ENCODE results near the gene ZBTB16.

The ZBTB16 gene

DNA sequence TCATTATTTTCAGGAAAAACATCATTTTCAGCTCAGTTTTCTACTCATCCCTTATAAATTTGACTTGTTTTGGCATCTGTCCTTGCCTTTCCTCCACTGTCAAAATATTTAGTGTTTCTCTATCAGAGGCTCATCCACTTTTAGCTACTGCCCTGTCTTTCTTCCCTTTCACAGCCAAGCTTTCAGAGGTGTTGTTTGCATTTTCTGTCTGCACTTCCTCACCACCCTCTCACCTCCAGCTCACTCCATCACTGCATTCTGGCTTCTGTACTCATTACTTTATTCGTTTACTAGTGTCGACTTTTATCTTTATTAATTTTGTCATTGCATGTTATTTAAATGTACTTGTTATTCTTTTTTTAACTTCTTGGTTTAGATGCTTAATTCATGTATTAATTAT is 210.0 kb downstream of the ZBTB16 start:
- TF ChIP-seq ZNF571 (tag by site-specific recombination; IDR thresholded peaks at IDR 0.05) = no peak
- TF ChIP-seq, protein P1, sequence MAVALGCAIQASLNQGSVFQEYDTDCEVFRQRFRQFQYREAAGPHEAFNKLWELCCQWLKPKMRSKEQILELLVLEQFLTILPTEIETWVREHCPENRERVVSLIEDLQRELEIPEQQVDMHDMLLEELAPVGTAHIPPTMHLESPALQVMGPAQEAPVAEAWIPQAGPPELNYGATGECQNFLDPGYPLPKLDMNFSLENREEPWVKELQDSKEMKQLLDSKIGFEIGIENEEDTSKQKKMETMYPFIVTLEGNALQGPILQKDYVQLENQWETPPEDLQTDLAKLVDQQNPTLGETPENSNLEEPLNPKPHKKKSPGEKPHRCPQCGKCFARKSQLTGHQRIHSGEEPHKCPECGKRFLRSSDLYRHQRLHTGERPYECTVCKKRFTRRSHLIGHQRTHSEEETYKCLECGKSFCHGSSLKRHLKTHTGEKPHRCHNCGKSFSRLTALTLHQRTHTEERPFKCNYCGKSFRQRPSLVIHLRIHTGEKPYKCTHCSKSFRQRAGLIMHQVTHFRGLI (tag by site-specific recombination; IDR thresholded peaks at IDR 0.05) = no peak
- TF ChIP-seq, protein P2, sequence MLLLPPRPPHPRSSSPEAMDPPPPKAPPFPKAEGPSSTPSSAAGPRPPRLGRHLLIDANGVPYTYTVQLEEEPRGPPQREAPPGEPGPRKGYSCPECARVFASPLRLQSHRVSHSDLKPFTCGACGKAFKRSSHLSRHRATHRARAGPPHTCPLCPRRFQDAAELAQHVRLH (tag by site-specific recombination; IDR thresholded peaks at IDR 0.05) = no peak
- no peak for TF ChIP-seq ZNF623 (tag by site-specific recombination; IDR thresholded peaks at IDR 0.05)
- TF ChIP-seq EGR2 (tag by site-specific recombination; IDR thresholded peaks at IDR 0.05; ENCODE audit: low read depth) = no peak
- TF ChIP-seq MYNN (tag by site-specific recombination; IDR thresholded peaks at IDR 0.05; ENCODE audit: borderline replicate concordance) = no peak
- ChIA-PET POLR2A (no interaction called here), CTCF (interaction anchor here (0.5 to 1.9 kb wide), 6 partner anchors 10 to 687 kb away, joined by 3 to 8 read pairs (median 4); no protein-coding TSS in a partner anchor)
- H3K4me3 ChIP-seq (ENCODE audit: low read depth, low read length) = no peak overlapping the region
- no peaks in the 10 kb centered on the region for H3K36me3 ChIP-seq (ENCODE audit: control insufficient read depth in 2 of 2, insufficient read depth in 1 of 2, low read length in 2 of 2)
- H3K27ac ChIP-seq (ENCODE audit: extremely low read depth, low read depth, low read length) = no peak overlapping the region
- no peaks in the 10 kb centered on the region for H3K9me3 ChIP-seq (ENCODE audit: control insufficient read depth, insufficient read depth, low read depth, low read length)
- H3K4me1 ChIP-seq (ENCODE audit: control insufficient read depth, insufficient read depth, low read length) = no peaks in the 10 kb centered on the region

DNA sequence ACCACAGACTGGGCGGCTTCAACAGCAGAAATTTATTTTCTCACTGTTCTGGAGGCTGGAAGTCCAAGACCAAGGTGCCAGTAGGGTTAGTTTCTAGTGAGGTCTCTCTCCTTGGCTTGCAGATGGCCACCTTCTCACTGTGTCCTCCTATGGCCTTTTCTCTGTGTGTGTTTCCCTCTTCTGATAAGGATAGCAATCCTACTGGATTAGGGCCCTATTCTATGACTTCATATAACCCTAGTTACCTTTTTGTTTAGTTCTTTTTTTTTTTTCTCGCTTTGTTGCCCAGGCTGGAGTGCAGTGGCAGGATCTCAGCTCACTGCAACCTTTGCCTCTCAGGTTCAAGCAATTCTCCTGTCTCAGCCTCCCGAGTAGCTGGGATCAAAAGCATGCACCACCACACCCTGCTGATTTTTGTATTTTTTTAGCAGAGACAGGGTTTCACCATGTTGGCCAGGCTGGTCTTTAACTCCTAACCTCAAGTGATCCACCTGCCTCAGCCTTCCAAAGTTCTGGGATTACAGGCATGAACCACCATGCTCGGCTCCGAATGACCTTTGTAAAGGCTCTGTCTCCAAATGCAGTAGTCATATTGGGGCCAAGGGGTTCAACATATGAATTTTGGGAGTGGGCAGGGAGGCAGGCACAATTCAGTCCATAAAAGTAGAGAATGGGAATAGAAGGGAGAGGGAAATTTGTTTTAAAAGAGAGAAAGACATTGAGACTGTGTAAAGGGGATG is 211.2 kb downstream of the ZBTB16 start:
- POLR2A ChIA-PET = no interaction called here
- CTCF ChIA-PET = no interaction called here
- Histone ChIP-seq H3K36me3 (ENCODE audit: control insufficient read depth in 2 of 2, insufficient read depth in 1 of 2, low read length in 2 of 2) (no peaks in the 10 kb centered on the region), H3K4me3 (ENCODE audit: low read depth, low read length) (no peak overlapping the region), H3K9me3 (ENCODE audit: control insufficient read depth, insufficient read depth, low read depth, low read length) (no peaks in the 10 kb centered on the region), H3K4me1 (ENCODE audit: control insufficient read depth, insufficient read depth, low read length) (no peaks in the 10 kb centered on the region), H3K27ac (ENCODE audit: extremely low read depth, low read depth, low read length) (no peak overlapping the region)
- TF ChIP-seq ZNF548 (tag by site-specific recombination; IDR thresholded peaks at IDR 0.05) (peak; percentile 88), ZNF404 (tag by site-specific recombination; IDR thresholded peaks at IDR 0.05) (no peak)

DNA sequence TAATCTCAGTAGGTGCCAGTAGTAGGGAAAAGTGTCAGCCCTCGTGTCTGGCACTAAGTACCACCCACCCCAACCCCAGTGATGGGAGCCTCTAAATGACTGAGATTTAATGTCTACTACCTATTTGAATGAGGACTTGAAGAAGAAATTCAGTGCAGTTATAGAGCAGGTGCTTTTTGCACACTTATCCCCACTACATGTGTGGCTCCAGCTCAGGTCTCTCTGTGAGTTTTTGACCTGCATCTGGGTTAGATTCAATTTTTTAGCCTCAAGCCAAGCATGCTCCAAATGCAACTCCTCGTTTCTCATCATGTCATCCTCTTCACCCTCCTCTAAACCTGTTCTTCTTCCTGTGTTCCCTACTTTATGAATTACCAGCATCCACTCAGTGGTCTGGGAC is 211.8 kb downstream of the ZBTB16 start:
- ChIA-PET CTCF (interaction anchor here (0.6 to 1.1 kb wide), 2 partner anchors 10 to 259 kb away, joined by 3 to 4 read pairs; no protein-coding TSS in a partner anchor), POLR2A (no interaction called here)
- TF ChIP-seq ZNF843 (tag by site-specific recombination; IDR thresholded peaks at IDR 0.05) = no peak
- no peak for TF ChIP-seq GLIS2 (tag by site-specific recombination; IDR thresholded peaks at IDR 0.05)
- no peak for TF ChIP-seq ZNF214 (tag by site-specific recombination; IDR thresholded peaks at IDR 0.05; ENCODE audit: borderline replicate concordance)
- no peak for TF ChIP-seq ZNF121 (tag by site-specific recombination; IDR thresholded peaks at IDR 0.05)
- no peak for TF ChIP-seq ZNF707 (tag by site-specific recombination; IDR thresholded peaks at IDR 0.05)
- no peak for TF ChIP-seq ZNF248 (tag by site-specific recombination; IDR thresholded peaks at IDR 0.05)
- TF ChIP-seq ZNF175 (tag by site-specific recombination; IDR thresholded peaks at IDR 0.05) = no peak
- TF ChIP-seq, protein P1 (tag by site-specific recombination; IDR thresholded peaks at IDR 0.05) = no peak
- TF ChIP-seq, protein P3, sequence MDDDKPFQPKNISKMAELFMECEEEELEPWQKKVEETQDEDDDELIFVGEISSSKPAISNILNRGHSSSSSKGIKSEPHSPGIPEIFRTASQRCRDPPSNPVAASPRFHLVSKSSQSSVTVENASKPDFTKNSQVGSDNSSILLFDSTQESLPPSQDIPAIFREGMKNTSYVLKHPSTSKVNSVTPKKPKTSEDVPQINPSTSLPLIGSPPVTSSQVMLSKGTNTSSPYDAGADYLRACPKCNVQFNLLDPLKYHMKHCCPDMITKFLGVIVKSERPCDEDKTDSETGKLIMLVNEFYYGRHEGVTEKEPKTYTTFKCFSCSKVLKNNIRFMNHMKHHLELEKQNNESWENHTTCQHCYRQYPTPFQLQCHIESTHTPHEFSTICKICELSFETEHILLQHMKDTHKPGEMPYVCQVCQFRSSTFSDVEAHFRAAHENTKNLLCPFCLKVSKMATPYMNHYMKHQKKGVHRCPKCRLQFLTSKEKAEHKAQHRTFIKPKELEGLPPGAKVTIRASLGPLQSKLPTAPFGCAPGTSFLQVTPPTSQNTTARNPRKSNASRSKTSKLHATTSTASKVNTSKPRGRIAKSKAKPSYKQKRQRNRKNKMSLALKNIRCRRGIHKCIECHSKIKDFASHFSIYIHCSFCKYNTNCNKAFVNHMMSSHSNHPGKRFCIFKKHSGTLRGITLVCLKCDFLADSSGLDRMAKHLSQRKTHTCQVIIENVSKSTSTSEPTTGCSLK (tag by site-specific recombination; IDR thresholded peaks at IDR 0.05) = no peak
- TF ChIP-seq ZNF157 (tag by site-specific recombination; IDR thresholded peaks at IDR 0.05) = no peak
- TF ChIP-seq TCF7L2 (IDR thresholded peaks at IDR 0.05; ENCODE audit: borderline replicate concordance, low read depth, low read length) = no peak
- no peak for TF ChIP-seq ZNF585B (tag by site-specific recombination; IDR thresholded peaks at IDR 0.05)
- TF ChIP-seq, protein P4, sequence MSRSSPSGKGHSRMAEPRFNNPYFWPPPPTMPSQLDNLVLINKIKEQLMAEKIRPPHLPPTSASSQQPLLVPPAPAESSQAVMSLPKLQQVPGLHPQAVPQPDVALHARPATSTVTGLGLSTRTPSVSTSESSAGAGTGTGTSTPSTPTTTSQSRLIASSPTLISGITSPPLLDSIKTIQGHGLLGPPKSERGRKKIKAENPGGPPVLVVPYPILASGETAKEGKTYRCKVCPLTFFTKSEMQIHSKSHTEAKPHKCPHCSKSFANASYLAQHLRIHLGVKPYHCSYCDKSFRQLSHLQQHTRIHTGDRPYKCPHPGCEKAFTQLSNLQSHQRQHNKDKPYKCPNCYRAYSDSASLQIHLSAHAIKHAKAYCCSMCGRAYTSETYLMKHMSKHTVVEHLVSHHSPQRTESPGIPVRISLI (tag by site-specific recombination; IDR thresholded peaks at IDR 0.05) = no peak
- TF ChIP-seq ZNF341 (tag by site-specific recombination; IDR thresholded peaks at IDR 0.05; ENCODE audit: low read depth) = no peak

More for the DNA sequence above, 211.8 kb downstream of the ZBTB16 start:
- Histone ChIP-seq H3K36me3 (ENCODE audit: control insufficient read depth in 2 of 2, insufficient read depth in 1 of 2, low read length in 2 of 2) (no peaks in the 10 kb centered on the region), H3K4me3 (ENCODE audit: low read depth, low read length) (no peak overlapping the region), H3K27ac (ENCODE audit: extremely low read depth, low read depth, low read length) (no peak overlapping the region), H3K4me1 (ENCODE audit: control insufficient read depth, insufficient read depth, low read length) (no peaks in the 10 kb centered on the region), H3K9me3 (ENCODE audit: control insufficient read depth, insufficient read depth, low read depth, low read length) (no peaks in the 10 kb centered on the region)

All from HEK293 (cell line).